Regular cardiac myocyte (primary cell): Measurements from ENCODE around the gene TPR. TPM values are rescaled to one million over a fixed set of nuclear protein-coding genes. Genes with fewer than 3 reads are reported as not detected.

Experiments
- total RNA-seq: library from RNA; depleted of rRNA; stranded (reverse); fragments of >200 nt; gene quantifications from 2 replicates; pipeline ENCODE4 v1.2.3, GENCODE V29; 2014

The TPR gene
- 71.0 and 78.2 TPM in 2 replicates for total RNA-seq

DNA sequence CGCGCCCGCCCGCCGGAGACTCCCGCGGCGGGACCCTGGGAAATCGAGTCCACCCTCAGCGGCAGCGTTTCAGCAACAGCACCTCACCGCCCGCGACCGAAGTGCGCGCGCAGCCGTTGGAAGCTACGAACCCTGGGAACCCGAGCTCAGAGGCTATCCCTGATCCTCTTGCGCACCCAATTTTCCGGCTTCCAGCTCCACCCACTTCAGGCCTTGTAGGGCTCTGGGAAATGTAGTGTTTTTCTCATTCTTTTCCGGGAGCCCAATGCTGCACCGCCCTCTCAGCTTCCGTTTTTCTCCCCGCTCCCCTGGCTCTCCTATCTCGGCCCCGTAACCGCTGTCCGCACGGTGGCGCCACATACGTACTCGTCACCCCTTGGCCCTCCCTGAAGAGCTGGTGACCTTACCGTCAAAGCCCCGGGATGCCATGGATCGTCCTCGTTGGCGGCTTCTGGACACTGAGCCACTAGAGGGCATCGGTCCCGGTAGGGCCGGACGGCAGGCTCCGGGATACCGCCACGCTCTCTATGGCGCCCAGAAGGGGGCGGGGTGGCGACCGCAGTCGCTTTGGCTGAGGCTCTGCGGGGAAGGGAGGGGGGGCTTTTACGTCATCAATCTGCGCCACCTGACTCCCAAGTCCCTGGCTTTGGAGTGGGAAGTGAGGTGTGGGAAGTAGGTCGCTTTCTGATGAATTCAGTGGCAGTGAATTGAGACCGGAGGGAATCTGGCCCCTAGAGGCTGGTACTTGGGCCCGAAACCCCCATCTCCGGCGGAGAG, at the start of gene TPR, which contains the start of gene ODR4:
TPR (minus strand) TSS at position 102 of the 777 bp plus-strand sequence. CDS start 225 bp downstream, outside the sequence.
ODR4 (plus strand) TSS at position 687 of the 777 bp plus-strand sequence. CDS start 3,948 bp downstream, outside the sequence.

DNA sequence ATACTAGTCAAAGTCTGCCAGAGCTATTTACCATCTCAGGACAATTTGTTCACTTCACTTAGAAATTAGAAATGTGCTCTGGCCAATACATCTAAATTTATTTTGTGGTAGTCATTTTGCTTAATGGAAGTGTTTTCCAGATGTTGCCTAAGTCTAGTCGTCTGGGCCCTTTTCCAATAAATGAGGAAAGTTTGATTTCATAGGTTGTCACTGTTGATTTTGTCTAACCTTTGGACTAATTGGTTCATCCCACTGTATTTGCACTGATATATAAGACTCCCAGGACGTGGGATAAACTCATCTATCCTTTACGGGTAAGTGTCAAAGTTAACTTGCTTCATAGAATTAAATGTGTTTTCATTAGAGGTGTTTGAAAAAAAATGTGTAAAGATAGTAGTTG, 79.1 kb downstream of the TPR start, which contains the start of gene PRG4:
PRG4 (plus strand) TSS at position 300 of the 400 bp plus-strand sequence.

Other genes starting within 250 kb of the TPR start
- gene PRG4, start 79.0 kb downstream of the TPR start, total RNA-seq = under 0.01 and 0.28 TPM in 2 replicates
- 19.0 and 36.6 TPM in 2 replicates for gene ODR4, start 585 bp upstream of the TPR start, total RNA-seq
- gene PDC, start 85.9 kb upstream of the TPR start, total RNA-seq = 0.38 TPM in 1 of 2 replicates, not detected in the other